Activated CD8-positive, alpha-beta memory T cell treated with anti-CD3 and anti-CD28 coated beads, Interleukin-2, amount 50 U/mL, for 24 hours (primary cell): ENCODE results near the gene VMP1.

Source experiments
- DNase-seq: peaks from one replicate; pipeline ENCODE4 v3.0.0-alpha.2; 2020; ENCODE audit errors: extremely low read depth

Gene VMP1

GRCh38 chr17:59707149-59707970 lies at the start of gene VMP1, which contains the start of gene PTRH2:
Gene VMP1, plus strand, starts transcription at chr17:59707654. Its CDS starts 23,793 bp downstream, at chr17:59731447.
Gene PTRH2, minus strand, starts transcription at chr17:59707430. Its CDS starts 9,452 bp downstream, at chr17:59697978.
- peak; percentile 90 for DNase-seq

- no peak for DNase-seq
Observed at GRCh38 chr17:59666235-59666634, 41.2 kb upstream of the VMP1 start.

- no peak for DNase-seq
Observed at GRCh38 chr17:59668816-59669215, 38.6 kb upstream of the VMP1 start.

GRCh38 chr17:59669411-59669810 lies 38.0 kb upstream of the VMP1 start:
- no peak for DNase-seq

GRCh38 chr17:59669944-59670343 lies 37.5 kb upstream of the VMP1 start:
- no peak for DNase-seq

GRCh38 chr17:59671386-59671785 lies 36.1 kb upstream of the VMP1 start:
- no peak for DNase-seq

GRCh38 chr17:59675231-59675630 lies 32.2 kb upstream of the VMP1 start:
- no peak for DNase-seq

GRCh38 chr17:59676716-59677115 lies 30.7 kb upstream of the VMP1 start:
- DNase-seq, result no peak

- DNase-seq, result no peak
Observed at GRCh38 chr17:59678918-59679317, 28.5 kb upstream of the VMP1 start.

- DNase-seq, result no peak
Observed at GRCh38 chr17:59680314-59680713, 27.1 kb upstream of the VMP1 start.

- DNase-seq, result no peak
Observed at GRCh38 chr17:59683283-59683682, 24.2 kb upstream of the VMP1 start.

- no peak for DNase-seq
Observed at GRCh38 chr17:59684967-59685366, 22.5 kb upstream of the VMP1 start.

- no peak for DNase-seq
Observed at GRCh38 chr17:59688008-59688407, 19.4 kb upstream of the VMP1 start.

GRCh38 chr17:59688496-59688895 lies 19.0 kb upstream of the VMP1 start:
- no peak for DNase-seq

- DNase-seq, result no peak
Observed at GRCh38 chr17:59693582-59693981, 13.9 kb upstream of the VMP1 start.

- DNase-seq, result no peak
Observed at GRCh38 chr17:59694344-59694743, 13.1 kb upstream of the VMP1 start.

- DNase-seq, result no peak
Observed at GRCh38 chr17:59695945-59696681, 11.3 kb upstream of the VMP1 start.

GRCh38 chr17:59696682-59697277 lies 10.7 kb upstream of the VMP1 start:
- DNase-seq, result no peak

GRCh38 chr17:59698143-59698542 lies 9.3 kb upstream of the VMP1 start:
- DNase-seq, result no peak

- DNase-seq, result no peak
Observed at GRCh38 chr17:59699218-59699617, 8.2 kb upstream of the VMP1 start.

GRCh38 chr17:59699786-59700185 lies 7.7 kb upstream of the VMP1 start:
- DNase-seq, result no peak

GRCh38 chr17:59702304-59702703 lies 5.2 kb upstream of the VMP1 start:
- no peak for DNase-seq
